GM12801 (cell line): Measurements from ENCODE around the gene SLC22A16.

Experiments
- CTCF ChIP-seq: IDR thresholded peaks from one replicate; pipeline ENCODE4 v1.5.1; 2011; ENCODE audit warnings: control low read depth; ENCODE audit not compliant: insufficient read length; ENCODE audit errors: extremely low read depth

Gene SLC22A16

GRCh38 chr6:110421749-110422443 lies 54.5 kb downstream of the SLC22A16 start:
- TF ChIP-seq CTCF: no peak

GRCh38 chr6:110419028-110419739 lies 57.2 kb downstream of the SLC22A16 start:
- TF ChIP-seq CTCF: no peak

GRCh38 chr6:110418594-110418993 lies 57.8 kb downstream of the SLC22A16 start:
- TF ChIP-seq CTCF: no peak

GRCh38 chr6:110415086-110415916 lies 61.1 kb downstream of the SLC22A16 start, which contains the start of gene DDO:
DDO (minus strand) TSS chr6:110415575; CDS start chr6:110413462, 2,113 bp downstream.
- no peak for TF ChIP-seq CTCF

GRCh38 chr6:110414669-110415068 lies 61.7 kb downstream of the SLC22A16 start:
- TF ChIP-seq CTCF: no peak

GRCh38 chr6:110412360-110412759 lies 64.1 kb downstream of the SLC22A16 start:
- TF ChIP-seq CTCF: no peak

GRCh38 chr6:110410511-110410910 lies 65.9 kb downstream of the SLC22A16 start:
- TF ChIP-seq CTCF: no peak
